DLD1 (cell line): Measurements from ENCODE around the gene TUB.

Experiments
- in situ Hi-C: cut with HindIII; loops from 2 replicates; pipeline ENCODE4 v1.10.0; 2017; ENCODE audit warnings: low sequenced_read_pairs

The TUB gene

GRCh38 chr11:8103909-8104308, 22.9 kb downstream of the TUB start:
- in situ Hi-C loops = loop anchor here (10.0 kb wide), 1 partner anchor 99 kb away; no protein-coding TSS in a partner anchor

DNA sequence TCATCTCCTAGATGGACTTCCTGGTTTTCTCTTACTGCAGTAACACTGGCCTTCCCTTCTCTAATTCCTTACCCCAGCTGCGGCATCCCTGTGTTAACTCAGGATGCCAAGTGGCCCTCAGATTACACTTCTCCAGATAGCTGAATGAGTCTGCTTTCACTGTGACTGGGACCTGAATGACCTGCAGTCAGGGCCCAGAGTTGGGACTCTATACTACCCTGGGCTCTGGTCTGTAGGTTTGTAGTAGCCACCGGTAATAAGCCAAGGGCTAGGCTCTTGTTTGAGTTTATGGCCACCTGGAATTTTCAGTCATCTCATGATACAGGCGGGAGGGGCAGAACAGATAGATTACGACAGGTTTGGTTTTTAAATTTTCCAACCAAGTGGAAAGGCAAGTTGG, 24.1 kb downstream of the TUB start:
- in situ Hi-C loops = loop anchor here (10.0 kb wide), 1 partner anchor 100 kb away; no protein-coding TSS in a partner anchor

DNA sequence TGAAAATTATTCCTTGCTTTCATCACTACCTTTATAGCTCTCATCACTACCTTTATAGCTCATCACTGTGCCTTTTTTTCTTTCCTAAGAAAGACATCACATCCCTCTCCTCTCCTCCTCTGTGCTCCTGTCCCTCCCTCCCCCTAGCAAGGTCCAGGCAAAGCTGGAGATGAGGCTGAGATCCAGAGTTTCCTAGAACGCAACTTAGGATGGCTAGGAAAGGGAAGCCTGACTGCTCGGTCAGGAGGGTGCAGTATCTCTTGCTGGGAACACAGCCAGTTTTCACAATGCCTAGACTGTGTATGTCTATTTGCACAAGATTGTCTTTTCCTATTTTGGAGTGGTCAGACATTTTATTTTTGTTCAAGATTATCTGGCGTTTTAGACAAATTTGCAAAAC, 24.7 kb downstream of the TUB start:
- in situ Hi-C loops = loop anchor here (10.0 kb wide), 1 partner anchor 101 kb away; no protein-coding TSS in a partner anchor

GRCh38 chr11:8106679-8107078, 25.7 kb downstream of the TUB start:
- in situ Hi-C loops = loop anchor here (10.0 kb wide), 1 partner anchor 102 kb away; no protein-coding TSS in a partner anchor

- in situ Hi-C loops = loop anchor here (10.0 kb wide), 1 partner anchor 103 kb away; no protein-coding TSS in a partner anchor
Observed at GRCh38 chr11:8107642-8108041, 26.6 kb downstream of the TUB start.

DNA sequence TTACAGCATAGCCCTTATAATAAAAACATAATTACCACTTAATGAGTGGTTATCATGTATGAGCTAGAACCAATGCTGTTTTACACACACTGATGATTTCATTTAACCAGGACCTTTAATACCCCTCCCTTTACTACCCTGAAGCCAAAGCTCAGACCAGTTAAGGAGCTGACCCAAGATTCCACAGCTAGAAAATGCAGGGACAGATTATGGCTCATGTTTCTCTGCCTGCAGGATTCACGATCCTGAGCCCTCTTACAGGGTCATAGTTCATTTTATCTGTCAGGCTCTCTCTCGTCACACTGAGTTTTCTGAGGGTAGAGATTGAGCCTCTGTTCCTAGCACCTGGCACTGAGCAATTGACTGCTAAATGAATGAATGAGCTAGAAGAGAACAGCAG, 27.4 kb downstream of the TUB start:
- in situ Hi-C loops = loop anchor here (10.0 kb wide), 1 partner anchor 104 kb away; no protein-coding TSS in a partner anchor

- in situ Hi-C loops = loop anchor here (10.0 kb wide), 1 partner anchor 105 kb away; no protein-coding TSS in a partner anchor
Observed at GRCh38 chr11:8109675-8110074, 28.7 kb downstream of the TUB start.

DNA sequence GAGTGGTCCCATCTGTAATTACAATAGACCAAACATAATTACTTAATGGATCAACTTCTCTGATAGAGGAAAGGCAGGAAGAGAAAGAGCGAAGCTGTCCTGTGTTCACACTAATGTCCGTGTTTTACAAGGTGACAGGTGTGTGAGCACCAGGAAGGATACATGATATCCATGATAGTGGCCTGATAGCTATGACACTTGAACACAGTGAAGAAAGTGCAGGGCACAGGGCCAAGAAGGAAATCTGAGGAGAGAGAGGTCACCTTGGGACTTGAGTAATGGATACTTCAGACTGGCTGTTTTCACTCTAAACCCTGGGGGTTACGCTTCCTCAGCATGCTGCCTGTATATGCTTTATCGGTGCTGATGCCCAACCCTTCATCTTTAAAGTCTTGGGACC, 29.4 kb downstream of the TUB start:
- in situ Hi-C loops = no loop called here

GRCh38 chr11:8111636-8112035, 30.6 kb downstream of the TUB start:
- in situ Hi-C loops = no loop called here

GRCh38 chr11:8122173-8122764, 41.3 kb downstream of the TUB start:
- in situ Hi-C loops = no loop called here

DNA sequence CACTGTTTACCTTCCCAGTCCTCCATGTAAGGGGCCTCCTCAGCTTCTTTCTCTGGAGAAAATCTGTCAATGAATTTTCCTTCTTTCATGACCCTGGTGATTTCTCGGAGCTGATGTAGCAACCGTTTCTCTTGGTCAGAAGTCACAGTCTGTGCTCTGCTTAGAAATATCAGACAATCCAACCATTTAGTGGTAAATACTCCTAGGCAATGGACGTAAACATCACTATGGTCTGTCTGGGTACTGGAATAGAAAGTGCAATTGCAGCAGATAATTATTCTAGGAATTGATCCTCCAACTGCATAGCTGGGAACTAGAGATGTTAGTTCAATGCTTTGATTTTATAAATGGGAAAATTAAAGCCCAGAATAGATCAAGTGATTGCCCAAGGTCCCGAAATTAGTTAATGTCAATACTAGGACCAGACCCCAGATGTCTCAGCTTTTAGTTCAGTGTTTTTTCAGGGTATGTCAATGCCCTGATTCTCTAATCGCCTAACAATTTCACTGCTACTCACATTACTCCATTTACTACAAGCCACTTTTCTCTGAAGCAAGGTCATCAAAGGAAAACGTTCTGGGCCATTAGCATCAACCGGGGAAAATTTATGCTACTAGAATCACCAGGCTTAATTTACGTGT, 45.8 kb downstream of the TUB start:
- in situ Hi-C loops = no loop called here

- in situ Hi-C loops = no loop called here
Observed at GRCh38 chr11:8127447-8127846, 46.4 kb downstream of the TUB start.

DNA sequence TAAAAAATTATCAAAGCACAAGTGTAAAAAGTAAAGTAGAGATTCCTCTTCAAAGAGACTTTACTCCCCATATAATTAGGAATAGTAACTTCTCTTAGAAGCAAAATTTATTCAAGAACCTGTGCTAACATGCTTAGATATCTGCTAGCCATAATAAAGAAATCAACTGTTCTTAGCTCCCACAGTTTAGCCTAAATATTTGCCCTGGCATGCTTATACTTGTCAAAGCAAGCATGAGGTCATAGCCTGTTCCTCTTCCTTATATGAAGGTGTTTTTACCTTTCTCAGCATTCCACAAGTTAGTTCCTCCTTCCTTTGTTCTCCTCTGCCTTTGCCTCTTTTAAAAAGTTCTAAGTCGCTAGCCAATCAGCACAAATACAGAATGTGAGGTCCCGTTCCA, 57.5 kb downstream of the TUB start:
- in situ Hi-C loops = no loop called here

DNA sequence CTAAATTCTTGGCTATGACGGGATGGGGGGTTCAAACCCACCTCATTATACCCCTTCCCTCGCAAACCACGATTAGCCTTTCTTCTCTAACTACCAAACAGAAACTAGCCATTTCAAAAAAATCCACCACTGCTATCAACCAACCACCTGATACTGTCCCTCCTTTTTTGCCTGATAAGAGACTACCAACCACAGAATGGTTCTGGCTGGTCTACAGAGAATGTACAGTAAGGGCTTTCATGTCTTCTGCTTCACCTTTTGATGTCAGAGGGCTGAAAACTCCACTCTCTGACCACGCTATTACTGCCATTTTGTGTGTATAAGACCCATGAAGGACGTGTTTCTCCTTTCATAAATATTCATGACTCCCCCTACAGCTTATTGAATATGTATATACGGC, 68.7 kb downstream of the TUB start:
- in situ Hi-C loops = no loop called here
